HCT116 (cell line): Measurements from ENCODE around the gene HK1. TPM values are rescaled to one million over a fixed set of nuclear protein-coding genes. Genes with fewer than 3 reads are reported as not detected.
"Not testable (repeated sequence)": the region's sequence is repeated elsewhere in the genome, so short reads cannot be mapped to it uniquely, and the experiment has no call there.

Source experiments
- ATAC-seq: fragments of 200-7000 bp; cut with Tn5 transposase; 2 replicates; pipeline ENCODE4 v1.9.1; 2020; ENCODE audit warnings: mild to moderate bottlenecking, moderate library complexity
- BruUV-seq: library from RNA; stranded (reverse); fragments of 400-500 nt; replicated peaks from 2 replicates; lab custom pipeline; 2021; lab: Mats Ljungman, UMichigan
- CTCF ChIA-PET: fragments of 300-600 bp; sonication (Branson Sonifier 250); formaldehyde crosslinking; loops from one replicate; lab custom pipeline; 2021; ENCODE audit warnings: antibody characterized with exemption; lab: Charles Lee
- POLR2A ChIA-PET: fragments of 300-600, 350-600 bp; sonication (Branson Sonifier 250); formaldehyde crosslinking; loops from one replicate; lab custom pipeline; 2021; ENCODE audit warnings: antibody characterized with exemption; lab: Charles Lee
- RAD21 ChIA-PET, 2 experiments: fragments of 300-600 bp; sonication (Branson Sonifier 250); formaldehyde crosslinking; loops; one replicate each; lab custom pipeline; 2023; ENCODE audit warnings: low total read pairs in 2 of 2; ENCODE audit not compliant: uncharacterized antibody in 2 of 2, unreplicated experiment in 2 of 2, low non-redundant PET in 1 of 2; lab: Charles Lee
- DNase-seq: peaks from one replicate; pipeline ENCODE4 v3.0.0-alpha.2; 2010; ENCODE audit warnings: low read depth, low spot score
- H2AFZ ChIP-seq: fragments of 200-600 bp; shearing (Covaris generic), sonication (generic); 2 replicates; pipeline ENCODE4 v1.6.1; 2017; ENCODE audit warnings: low read depth, mixed run types, mixed read lengths, antibody characterized with exemption, low read length; ENCODE audit not compliant: poor library complexity, severe bottlenecking
- H3K27ac ChIP-seq: 2 replicates; pipeline ENCODE4 v1.5.1; 2012; ENCODE audit warnings: low read depth, low read length
- H3K27me3 ChIP-seq: fragments of 200-600 bp; sonication (generic); 2 replicates; pipeline ENCODE4 v1.6.1; 2016; ENCODE audit warnings: mixed run types, low read length, mixed read lengths; ENCODE audit not compliant: insufficient read depth
- H3K36me3 ChIP-seq, 2 experiments: fragments of 200-500 bp in 1 of 2; fragments of 200-600 bp in 1 of 2; sonication (Bioruptor generic) in 1 of 2; sonication (generic) in 1 of 2; 2 replicates each; pipeline versions ENCODE4 v1.5.1 to v1.6.1; 2014 to 2016; ENCODE audit warnings: low read length in 2 of 2, inconsistent platforms in 1 of 2, mixed read lengths in 1 of 2, mixed run types in 1 of 2; ENCODE audit not compliant: insufficient read depth in 2 of 2, control insufficient read depth in 1 of 2
- H3K4me1 ChIP-seq, 2 experiments: fragments of 200-600 bp in 1 of 2; sonication (generic) in 1 of 2; 2 replicates each; pipeline versions ENCODE4 v1.5.1 to v1.6.1; 2012 to 2017; ENCODE audit warnings: low read length in 2 of 2, inconsistent platforms in 1 of 2, mild to moderate bottlenecking in 1 of 2, mixed read lengths in 1 of 2, mixed run types in 1 of 2, moderate library complexity in 1 of 2; ENCODE audit not compliant: insufficient read depth in 2 of 2, control insufficient read depth in 1 of 2
- H3K4me2 ChIP-seq: fragments of 200-600 bp; sonication (generic); 2 replicates; pipeline ENCODE4 v1.6.1; 2017; ENCODE audit warnings: mixed run types, low read length, mixed read lengths
- H3K4me3 ChIP-seq, 2 experiments: fragments of 200-600 bp in 1 of 2; sonication (generic) in 1 of 2; replicated peaks in 1 of 2; 2 replicates each; pipeline ENCODE4 v1.5.1; 2011 to 2016; ENCODE audit warnings: low read length in 2 of 2, control low read depth in 1 of 2, low read depth in 1 of 2, mild to moderate bottlenecking in 1 of 2, mixed read lengths in 1 of 2, mixed run types in 1 of 2
- H3K79me2 ChIP-seq: fragments of 200-600 bp; sonication (generic); 2 replicates; pipeline ENCODE4 v1.6.1; 2017; ENCODE audit warnings: mild to moderate bottlenecking, mixed run types, low read length, moderate library complexity, mixed read lengths; ENCODE audit not compliant: insufficient read depth
- H3K9ac ChIP-seq: fragments of 200-600 bp; sonication (generic); 2 replicates; pipeline ENCODE4 v1.6.1; 2016; ENCODE audit warnings: low read length, mixed read lengths
- H3K9me2 ChIP-seq: fragments of 200-600 bp; sonication (generic), shearing (Covaris generic); 2 replicates; pipeline ENCODE4 v1.6.1; 2017; ENCODE audit warnings: mixed run types, mild to moderate bottlenecking, moderate library complexity; ENCODE audit not compliant: insufficient read depth
- H3K9me3 ChIP-seq, 2 experiments: fragments of 200-500 bp in 1 of 2; fragments of 200-600 bp in 1 of 2; sonication (Bioruptor generic) in 1 of 2; sonication (generic) in 1 of 2; 2 replicates each; pipeline ENCODE4 v1.6.1; 2014 to 2017; ENCODE audit warnings: low read length in 2 of 2, mixed read lengths in 2 of 2, inconsistent platforms in 1 of 2, low read depth in 1 of 2, mild to moderate bottlenecking in 1 of 2, mixed run types in 1 of 2, moderate library complexity in 1 of 2; ENCODE audit not compliant: control insufficient read depth in 1 of 2, insufficient read depth in 1 of 2
- H4K20me1 ChIP-seq: fragments of 200-600 bp; sonication (generic), shearing (Covaris generic); 2 replicates; pipeline ENCODE4 v1.6.1; 2017; ENCODE audit warnings: mixed run types, mild to moderate bottlenecking, moderate library complexity; ENCODE audit not compliant: insufficient read depth
- CTCF ChIP-seq, 3 experiments: fragments of 200-600 bp in 1 of 3; sonication (generic) in 1 of 3; IDR thresholded peaks in 2 of 3; conservative IDR thresholded peaks in 1 of 3; 2 replicates each; pipeline ENCODE4 v1.5.1; 2012 to 2017; ENCODE audit warnings: low read depth in 2 of 3, low read length in 2 of 3, antibody characterized with exemption in 1 of 3, borderline replicate concordance in 1 of 3, control low read depth in 1 of 3, mild to moderate bottlenecking in 1 of 3, mixed read lengths in 1 of 3, mixed run types in 1 of 3, moderate library complexity in 1 of 3; ENCODE audit not compliant: insufficient read depth in 1 of 3
- POLR2AphosphoS5 ChIP-seq: IDR thresholded peaks from 2 replicates; pipeline ENCODE4 v1.6.1; 2011; ENCODE audit warnings: mild to moderate bottlenecking, low read depth, low read length, moderate library complexity
- RAD21 ChIP-seq: IDR thresholded peaks from 2 replicates; pipeline ENCODE4 v1.6.1; 2012; ENCODE audit warnings: low read depth, mild to moderate bottlenecking
- YY1 ChIP-seq: IDR thresholded peaks from 2 replicates; pipeline ENCODE4 v1.6.1; 2011; ENCODE audit warnings: low read length, low read depth, moderate library complexity, mild to moderate bottlenecking; ENCODE audit not compliant: insufficient replicate concordance; ENCODE audit errors: extremely low read depth
- intact Hi-C: fragments of 100-400 bp; cut with micrococcal nuclease; formaldehyde crosslinking; loops from 2 replicates; pipeline ENCODE4 v1.10.0; 2022
- total RNA-seq: library from RNA; stranded (reverse); gene quantifications from one replicate; pipeline ENCODE4 v1.2.1, GENCODE V29; 2021; ENCODE audit not compliant: unreplicated experiment

Gene HK1
- total RNA-seq, 1 experiment from 2014 or later: 50.3 TPM

DNA sequence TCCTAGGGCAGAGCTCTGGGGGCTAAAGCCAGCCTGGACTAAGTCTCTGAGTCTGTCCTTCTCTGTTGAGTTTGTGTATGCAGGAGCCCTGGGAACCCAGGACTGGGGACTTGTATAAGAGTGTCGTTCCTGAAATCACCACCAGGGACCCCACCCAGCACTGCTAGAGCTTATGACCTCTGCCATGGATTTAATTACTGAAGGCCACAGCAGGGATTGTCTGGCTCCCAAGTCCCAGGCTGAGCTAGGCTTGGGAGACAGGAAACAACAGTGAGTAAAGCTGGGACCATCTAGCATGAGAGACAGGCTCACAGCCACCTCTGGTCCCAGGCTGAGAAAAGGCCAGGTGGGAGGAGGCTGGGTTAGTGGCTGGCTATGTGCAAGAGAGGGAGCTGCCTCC lies 171.5 kb downstream of the HK1 start:
- H3K79me2 ChIP-seq: 0 out of 2 replicates have a peak, but pooled peaks cover 4% of the 10 kb centered on the region
- H3K9ac ChIP-seq: peak overlapping the region; percentile 42
- peak overlapping the region; percentile 66 for H2AFZ ChIP-seq
- peak overlapping the region in 1 of 2 experiments; percentile 29; a peak in 1 of 4 replicates for H3K4me3 ChIP-seq
- peaks cover 39 to 75% of the 10 kb centered on the region in 2 experiments for H3K4me1 ChIP-seq
- RAD21 ChIA-PET: no interaction called here
- no peaks in the 10 kb centered on the region for H3K9me3 ChIP-seq
- intact Hi-C loops: loop anchor here (10.0 kb wide), 1 partner anchor 55 kb away; no protein-coding TSS in a partner anchor
- H3K4me2 ChIP-seq: peak overlapping the region; percentile 95
- DNase-seq: peak; percentile 77
- no peak for TF ChIP-seq POLR2AphosphoS5
- TF ChIP-seq CTCF (IDR thresholded peaks at IDR 0.05 in 2 of 3, conservative IDR thresholded peaks at IDR 0.05 in 1 of 3; ENCODE audit: borderline replicate concordance in 1 of 3, insufficient read depth in 1 of 3, low read depth in 2 of 3, low read length in 2 of 3): peak; percentile 55 to 74 (median 71); a peak in 5 of 6 replicates
- peak; percentile 63 for TF ChIP-seq RAD21
- TF ChIP-seq YY1: no peak
- H3K27ac ChIP-seq: peak overlapping the region; percentile 58
- POLR2A ChIA-PET: interaction anchor here (0.6 to 2.0 kb wide), 3 partner anchors 10 to 736 kb away, joined by 4 to 6 read pairs (median 4); no protein-coding TSS in a partner anchor
- H3K27me3 ChIP-seq: no peaks in the 10 kb centered on the region
- H3K9me2 ChIP-seq: no peaks in the 10 kb centered on the region
- H4K20me1 ChIP-seq: no peaks in the 10 kb centered on the region
- CTCF ChIA-PET: interaction anchor here (0.8 to 4.1 kb wide), 7 partner anchors 11 to 58 kb away, joined by 3 to 21 read pairs (median 3); no protein-coding TSS in a partner anchor
- ATAC-seq: peak; percentile 76
- H3K36me3 ChIP-seq: no peaks in the 10 kb centered on the region
- BruUV-seq: no TSS peak

DNA sequence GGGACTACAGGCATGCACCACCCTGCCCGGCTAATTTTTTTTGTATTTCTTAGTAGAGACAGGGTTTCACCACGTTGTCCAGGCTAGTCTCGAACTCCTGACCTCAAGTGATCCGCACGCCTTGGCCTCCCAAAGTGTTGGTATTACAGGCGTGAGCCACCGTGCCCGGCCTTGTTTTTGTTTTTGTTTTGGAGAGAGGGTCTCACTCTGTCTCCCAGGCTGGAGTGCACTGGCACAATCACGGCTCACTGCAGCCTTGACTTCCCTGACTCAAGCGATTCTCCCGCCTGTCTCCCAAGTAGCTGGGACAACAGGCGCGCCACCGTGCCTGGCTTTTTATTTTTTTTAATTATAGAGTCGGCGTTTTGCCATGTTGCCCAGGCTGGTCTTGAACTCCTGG lies 172.1 kb downstream of the HK1 start:
- BruUV-seq, H4K20me1 ChIP-seq, DNase-seq, H3K9me3 ChIP-seq, H3K27me3 ChIP-seq, H3K36me3 ChIP-seq, ATAC-seq, H3K9me2 ChIP-seq, H3K79me2 ChIP-seq: not testable (repeated sequence)
- H3K9ac ChIP-seq: peak overlapping the region; percentile 68
- peak overlapping the region; percentile 95 for H3K4me2 ChIP-seq
- peak overlapping the region; percentile 58 for H3K27ac ChIP-seq
- H3K4me1 ChIP-seq: peaks cover 35 to 69% of the 10 kb centered on the region in 2 experiments
- peak overlapping the region; percentile 66 for H2AFZ ChIP-seq
- POLR2A ChIA-PET: interaction anchor here (0.6 to 2.0 kb wide), 3 partner anchors 10 to 736 kb away, joined by 4 to 6 read pairs (median 4); no protein-coding TSS in a partner anchor
- peak overlapping the region; percentile 73 to 82; a peak in 2 of 4 replicates for H3K4me3 ChIP-seq
- RAD21 ChIA-PET: interaction anchor here in 1 of 2 experiments (1.0 kb wide), 1 partner anchor 57 kb away, joined by 9 read pairs; no protein-coding TSS in a partner anchor
- intact Hi-C loops: loop anchor here (10.0 kb wide), 1 partner anchor 54 kb away; no protein-coding TSS in a partner anchor
- CTCF ChIA-PET: interaction anchor here (0.8 to 4.1 kb wide), 5 partner anchors 11 to 57 kb away, joined by 3 to 21 read pairs (median 8); no protein-coding TSS in a partner anchor
